Adrenal gland (tissue), 12 donors: Measurements from ENCODE around the gene ME1. TPM values are rescaled to one million over a fixed set of nuclear protein-coding genes. Genes with fewer than 3 reads are reported as not detected.
"Not testable (repeated sequence)": the region's sequence is repeated elsewhere in the genome, so short reads cannot be mapped to it uniquely, and the experiment has no call there.

Source experiments
- DNase-seq, 7 donors: peaks; one replicate each; pipeline ENCODE4 v3.0.0-alpha.2; 2019 to 2020
- H3K27ac ChIP-seq, 5 donors: fragments of 200-600 bp; sonication (generic) in 4 of 5; 1 replicate in 3 of 5; 2 replicates in 2 of 5; pipeline versions ENCODE4 v1.5.1 to v1.8.0; 2016 to 2020; ENCODE audit warnings: mild to moderate bottlenecking in 1 of 5
- H3K27me3 ChIP-seq: fragments of 200-600 bp; 2 replicates; pipeline ENCODE4 v1.8.0; 2021
- H3K36me3 ChIP-seq, 2 donors: fragments of 200-600 bp; replicated peaks in 1 of 2; 1 replicate in 1 of 2; 2 replicates in 1 of 2; pipeline versions ENCODE4 v1.5.1 to v1.8.0; 2018 to 2022
- H3K4me1 ChIP-seq, 2 donors: fragments of 200-600 bp; replicated peaks in 1 of 2; 1 replicate in 1 of 2; 2 replicates in 1 of 2; pipeline versions ENCODE4 v1.5.1 to v1.8.0; 2018 to 2021
- H3K4me3 ChIP-seq, 4 donors: fragments of 200-600 bp; sonication (generic) in 3 of 4; one replicate each; pipeline ENCODE4 v1.5.1; 2016 to 2018
- H3K9me3 ChIP-seq, 3 donors: fragments of 200-600 bp; sonication (generic) in 1 of 3; replicated peaks in 1 of 3; 1 replicate in 2 of 3; 2 replicates in 1 of 3; pipeline versions ENCODE4 v1.5.1 to v1.8.0; 2016 to 2021
- CTCF ChIP-seq, 6 experiments: fragments of 450-650 bp in 4 of 6; fragments of 200-600 bp in 2 of 6; sonication (generic) in 1 of 6; IDR thresholded peaks; 1 replicate in 5 of 6; 2 replicates in 1 of 6; pipeline versions ENCODE4 v1.5.1 to v1.8.0; 2016 to 2021; ENCODE audit warnings: antibody characterized with exemption in 6 of 6, mild to moderate bottlenecking in 2 of 6, moderate library complexity in 1 of 6
- POLR2A ChIP-seq, 2 donors: fragments of 450-650 bp; IDR thresholded peaks; one replicate each; pipeline ENCODE4 v1.6.1; 2017; ENCODE audit warnings: antibody characterized with exemption in 2 of 2, mild to moderate bottlenecking in 2 of 2, moderate library complexity in 1 of 2
- WGBS, 4 donors: extraction: QIAGEN DNeasy Blood & Tissue Kit in 2 of 4; methylation state at CpG; one replicate each; pipeline versions ENCODE4 v1.1.5 to v1.1.7; 2013 to 2017; 5-methylcytosine and 5-hydroxymethylcytosine counted together
- intact Hi-C, 2 donors: fragments of 100-400 bp; cut with DNase I; formaldehyde crosslinking; loops; one replicate each; pipeline versions ENCODE4 v1.14.1 to v1.15.0; 2022 to 2023
- polyA plus RNA-seq, 3 donors: library from polyadenylated mRNA; stranded (reverse); fragments of 200-250 nt in 2 of 3; fragments of 350-450 nt in 1 of 3; fragmentation: Illumina TruSeq in 1 of 3; extraction: RNeasy Lipid Tissue Mini Kit (QIAGEN cat#74804) in 1 of 3; gene quantifications; one replicate each; pipeline ENCODE4 v1.2.3, GENCODE V29; 2013 to 2014
- total RNA-seq, 9 donors: library from RNA; depleted of rRNA in 4 of 9; stranded (reverse); fragments of >200 nt in 4 of 9; fragments of 120-200 nt in 1 of 9; fragmentation: NEBNext Ultra II Directional in 1 of 9; extraction: Animal tissue kit (Norgen Biotek cat#: 25700) in 1 of 9; gene quantifications; one replicate each; pipeline versions ENCODE4 v1.1.0 to v1.2.4, GENCODE V29; 2013 to 2023
- donor health status: healthy with polysubstance abuse.
- donor health status: Bipolar disorder and iron deficiency.
- donor health status: DM: yes; HTN: yes; CAD: no.
- donor health status: DM: no; HTN: no; CAD: no.
- donor health status: DM: no; HTN: no; CAD: no.
- donor health status: DM: yes; HTN: yes; CAD: no.

ME1 gene
- total and polyA plus RNA-seq, 12 donors = 19.9 to 145 (median 64.1) TPM

- Histone ChIP-seq H3K4me1 (peaks cover 0 to 3% of the 10 kb centered on the region in 2 donors), H3K9me3 (no peaks in the 10 kb centered on the region), H3K36me3 (no peaks in the 10 kb centered on the region), H3K27ac (peak overlapping the region in 1 of 5 donors; percentile 37), H3K4me3 (no peak overlapping the region), H3K27me3 (no peaks in the 10 kb centered on the region)
- no peak for DNase-seq
- no peak for TF ChIP-seq CTCF (IDR thresholded peaks at IDR 0.05)
- TF ChIP-seq POLR2A (IDR thresholded peaks at IDR 0.05) = no peak
- WGBS, 4 donors = 46 to 64% (median 57%) methylated on average over 2 of the region's 2 CpGs
- intact Hi-C loops = no loop called here
Observed at GRCh38 chr6:83463886-83464285, 33.0 kb upstream of the ME1 start.

- Histone ChIP-seq H3K9me3 (no peaks in the 10 kb centered on the region), H3K27me3 (no peaks in the 10 kb centered on the region), H3K4me3 (no peak overlapping the region), H3K36me3 (no peaks in the 10 kb centered on the region), H3K27ac (no peak overlapping the region), H3K4me1 (peaks cover 0 to 3% of the 10 kb centered on the region in 2 donors)
- intact Hi-C loops = no loop called here
- WGBS, 4 donors = 53 to 73% (median 63%) methylated on average over 1 of the region's 1 CpG
- no peak for DNase-seq
- no peak for TF ChIP-seq POLR2A (IDR thresholded peaks at IDR 0.05)
- TF ChIP-seq CTCF (IDR thresholded peaks at IDR 0.05) = no peak
Observed at GRCh38 chr6:83462524-83462923, 31.7 kb upstream of the ME1 start.

GRCh38 chr6:83461438-83461837 lies 30.6 kb upstream of the ME1 start:
- TF ChIP-seq CTCF (IDR thresholded peaks at IDR 0.05) (no peak), POLR2A (IDR thresholded peaks at IDR 0.05) (no peak)
- Histone ChIP-seq H3K4me3 (no peak overlapping the region), H3K27ac (no peak overlapping the region), H3K9me3 (no peaks in the 10 kb centered on the region), H3K27me3 (no peaks in the 10 kb centered on the region), H3K4me1 (no peaks in the 10 kb centered on the region), H3K36me3 (no peaks in the 10 kb centered on the region)
- WGBS, 4 donors = 39 to 93% (median 85%) methylated on average over 1 of the region's 1 CpG
- intact Hi-C loops = no loop called here
- DNase-seq = no peak

GRCh38 chr6:83459663-83460062 lies 28.8 kb upstream of the ME1 start:
- DNase-seq = no peak
- no peak for TF ChIP-seq CTCF (IDR thresholded peaks at IDR 0.05)
- TF ChIP-seq POLR2A (IDR thresholded peaks at IDR 0.05) = no peak
- intact Hi-C loops = no loop called here

GRCh38 chr6:83450015-83450414 lies 19.2 kb upstream of the ME1 start:
- DNase-seq, intact Hi-C loops, H3K27ac ChIP-seq, H3K27me3 ChIP-seq, H3K4me1 ChIP-seq, H3K4me3 ChIP-seq, H3K9me3 ChIP-seq, H3K36me3 ChIP-seq: not testable (repeated sequence)
- WGBS, 4 donors = 95 to 97% (median 96%) methylated on average over 6 of the region's 6 CpGs

More at GRCh38 chr6:83459663-83460062, 28.8 kb upstream of the ME1 start:
- Histone ChIP-seq H3K27me3 (no peaks in the 10 kb centered on the region), H3K4me3 (no peak overlapping the region), H3K4me1 (no peaks in the 10 kb centered on the region), H3K36me3 (no peaks in the 10 kb centered on the region), H3K27ac (no peak overlapping the region), H3K9me3 (no peaks in the 10 kb centered on the region)

- H3K9me3 ChIP-seq, H3K36me3 ChIP-seq, H3K4me3 ChIP-seq, intact Hi-C loops, H3K27me3 ChIP-seq, DNase-seq, H3K4me1 ChIP-seq, H3K27ac ChIP-seq: not testable (repeated sequence)
- 90 to 95% (median 92%) methylated on average over 9 of the region's 9 CpGs for WGBS, 4 donors
Observed at GRCh38 chr6:83444086-83444699, 13.3 kb upstream of the ME1 start.
